ENCODE measurements around the gene SRSF6.

DNA sequence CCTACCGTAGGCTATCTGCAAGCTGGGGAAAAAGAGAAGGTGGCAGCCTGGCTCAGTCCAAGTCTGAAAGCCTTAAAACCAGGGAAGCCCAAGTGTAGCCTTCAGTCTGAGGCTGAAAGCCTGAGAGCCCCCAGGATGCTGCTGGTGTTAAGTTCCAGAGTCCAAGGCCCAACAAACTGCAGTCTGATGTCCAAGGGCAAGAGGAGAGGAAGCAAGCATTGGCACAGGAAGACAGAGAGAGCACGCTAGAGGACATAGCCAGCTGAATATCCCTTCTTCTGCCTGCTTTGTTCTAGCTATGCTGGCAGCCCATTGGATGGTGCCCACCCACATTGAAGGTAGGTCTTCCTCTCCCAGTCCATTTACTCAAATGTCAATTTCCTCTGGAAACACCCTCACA is 37.7 kb downstream of the SRSF6 start:
- TF ChIP-seq, protein P1, sequence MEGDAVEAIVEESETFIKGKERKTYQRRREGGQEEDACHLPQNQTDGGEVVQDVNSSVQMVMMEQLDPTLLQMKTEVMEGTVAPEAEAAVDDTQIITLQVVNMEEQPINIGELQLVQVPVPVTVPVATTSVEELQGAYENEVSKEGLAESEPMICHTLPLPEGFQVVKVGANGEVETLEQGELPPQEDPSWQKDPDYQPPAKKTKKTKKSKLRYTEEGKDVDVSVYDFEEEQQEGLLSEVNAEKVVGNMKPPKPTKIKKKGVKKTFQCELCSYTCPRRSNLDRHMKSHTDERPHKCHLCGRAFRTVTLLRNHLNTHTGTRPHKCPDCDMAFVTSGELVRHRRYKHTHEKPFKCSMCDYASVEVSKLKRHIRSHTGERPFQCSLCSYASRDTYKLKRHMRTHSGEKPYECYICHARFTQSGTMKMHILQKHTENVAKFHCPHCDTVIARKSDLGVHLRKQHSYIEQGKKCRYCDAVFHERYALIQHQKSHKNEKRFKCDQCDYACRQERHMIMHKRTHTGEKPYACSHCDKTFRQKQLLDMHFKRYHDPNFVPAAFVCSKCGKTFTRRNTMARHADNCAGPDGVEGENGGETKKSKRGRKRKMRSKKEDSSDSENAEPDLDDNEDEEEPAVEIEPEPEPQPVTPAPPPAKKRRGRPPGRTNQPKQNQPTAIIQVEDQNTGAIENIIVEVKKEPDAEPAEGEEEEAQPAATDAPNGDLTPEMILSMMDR (IDR thresholded peaks at IDR 0.05), result no peak
- no peak for TF ChIP-seq POLR2A (IDR thresholded peaks at IDR 0.05)
